Activated CD8-positive, alpha-beta T cell treated with anti-CD3 and anti-CD28 coated beads for 36 hours (primary cell): Measurements from ENCODE around the gene SNX7. TPM values are rescaled to one million over a fixed set of nuclear protein-coding genes. Genes with fewer than 3 reads are reported as not detected.

ENCODE experiments used
- ATAC-seq: fragments of 200-7000 bp; cut with Tn5 transposase; one replicate; pipeline ENCODE4 v1.10.0; 2021; ENCODE audit warnings: mild to moderate bottlenecking, moderate library complexity
- CTCF ChIA-PET: fragments of 350-600 bp; sonication (Branson Sonifier 250); formaldehyde crosslinking; loops from one replicate; lab custom pipeline; 2021; ENCODE audit warnings: antibody characterized with exemption; lab: Charles Lee
- POLR2A ChIA-PET: fragments of 350-600 bp; sonication (Branson Sonifier 250); formaldehyde crosslinking; loops from one replicate; lab custom pipeline; 2021; ENCODE audit warnings: antibody characterized with exemption; lab: Charles Lee
- DNase-seq: peaks from one replicate; pipeline ENCODE4 v3.0.0-alpha.2; 2020
- H3K27ac Mint-ChIP-seq: one replicate; pipeline ENCODE4 v1.8.0; 2021; ENCODE audit warnings: mild to moderate bottlenecking, mixed read lengths
- H3K27me3 Mint-ChIP-seq: one replicate; pipeline ENCODE4 v1.8.0; 2021; ENCODE audit warnings: mixed read lengths
- H3K36me3 Mint-ChIP-seq: one replicate; pipeline ENCODE4 v1.8.0; 2021; ENCODE audit warnings: low read depth, mixed read lengths
- H3K4me1 Mint-ChIP-seq: one replicate; pipeline ENCODE4 v1.8.0; 2021; ENCODE audit warnings: low read depth, mixed read lengths
- H3K4me3 Mint-ChIP-seq: one replicate; pipeline ENCODE4 v1.8.0; 2021; ENCODE audit warnings: mild to moderate bottlenecking, moderate library complexity, mixed read lengths
- H3K9me3 Mint-ChIP-seq: one replicate; pipeline ENCODE4 v1.8.0; 2021; ENCODE audit warnings: mixed read lengths
- CTCF ChIP-seq: fragments of 200-600 bp; IDR thresholded peaks from one replicate; pipeline ENCODE4 v1.8.0; 2022; ENCODE audit warnings: antibody characterized with exemption, mild to moderate bottlenecking
- intact Hi-C: fragments of 100-400 bp; cut with micrococcal nuclease; formaldehyde crosslinking; loops from one replicate; pipeline ENCODE4 v1.10.0; 2022
- total RNA-seq, 2 experiments: library from RNA; stranded (reverse); gene quantifications; one replicate each; pipeline ENCODE4 v1.2.3, GENCODE V29; 2021

Gene SNX7
- total RNA-seq, 2 experiments from 2014 or later = not detected

- DNase-seq (no peak), ATAC-seq (no peak)
- no peak for TF ChIP-seq CTCF
- Mint-ChIP-seq H3K36me3 (no peaks in the 10 kb centered on the region), H3K9me3 (no peaks in the 10 kb centered on the region), H3K27me3 (no peaks in the 10 kb centered on the region), H3K27ac (no peak overlapping the region), H3K4me1 (peaks cover 19% of the 10 kb centered on the region), H3K4me3 (no peak overlapping the region)
- intact Hi-C loops = loop anchor here (10.0 kb wide), 3 partner anchors 172 to 692 kb away; no protein-coding TSS in a partner anchor
- ChIA-PET CTCF (interaction anchor here (0.8 to 2.5 kb wide), 13 partner anchors 13 to 892 kb away, joined by 3 to 12 read pairs (median 4); no protein-coding TSS in a partner anchor), POLR2A (no interaction called here)
These were observed 131.6 kb downstream of the SNX7 start for GRCh38 chr1:98793136-98793535.

DNA sequence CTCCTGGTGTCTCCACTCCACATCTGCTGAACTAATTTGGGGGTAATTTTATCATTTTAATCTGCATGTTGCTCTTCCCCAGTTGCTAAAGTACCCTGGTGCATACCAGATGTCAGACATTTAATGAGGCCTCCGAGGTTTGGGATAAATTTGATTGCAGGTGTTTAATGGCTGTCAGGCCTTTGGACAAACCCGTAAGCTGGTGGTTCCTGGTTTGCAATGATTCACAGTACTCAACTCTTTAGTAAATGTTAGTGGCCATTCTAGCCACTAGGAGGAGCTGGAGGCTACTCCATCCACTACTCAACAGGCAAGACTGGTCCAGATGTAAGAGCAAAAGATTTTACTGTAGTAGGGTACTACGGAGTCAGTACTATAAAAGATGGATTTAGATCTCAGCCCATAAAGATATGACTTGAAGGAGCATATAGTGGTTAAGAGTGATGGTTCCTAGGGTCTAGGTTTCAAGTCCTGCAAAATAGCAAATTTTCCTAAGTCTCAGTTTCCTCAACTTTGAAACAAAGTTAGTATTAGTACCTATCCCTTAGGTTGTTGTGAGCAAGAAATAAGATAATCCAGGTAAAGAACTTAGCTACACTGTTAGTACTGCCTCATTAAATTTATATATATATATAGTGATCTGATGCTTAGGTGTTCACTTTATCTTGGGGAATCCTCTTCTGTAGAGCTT is 132.8 kb downstream of the SNX7 start:
- Mint-ChIP-seq H3K36me3 (no peaks in the 10 kb centered on the region), H3K9me3 (no peaks in the 10 kb centered on the region), H3K4me3 (no peak overlapping the region), H3K27ac (no peak overlapping the region), H3K27me3 (no peaks in the 10 kb centered on the region), H3K4me1 (peaks cover 23% of the 10 kb centered on the region)
- ATAC-seq (peak; percentile 95), DNase-seq (peak; percentile 64)
- POLR2A ChIA-PET = interaction anchor here (0.7 kb wide), 1 partner anchor 175 kb away, joined by 3 read pairs; no protein-coding TSS in a partner anchor
- CTCF ChIA-PET = interaction anchor here (0.6 to 2.5 kb wide), 30 partner anchors 8 to 891 kb away, joined by 3 to 12 read pairs (median 3); no protein-coding TSS in a partner anchor
- TF ChIP-seq CTCF = peak; percentile 74
- intact Hi-C loops = loop anchor here (10.0 kb wide), 3 partner anchors 170 to 690 kb away; no protein-coding TSS in a partner anchor

DNA sequence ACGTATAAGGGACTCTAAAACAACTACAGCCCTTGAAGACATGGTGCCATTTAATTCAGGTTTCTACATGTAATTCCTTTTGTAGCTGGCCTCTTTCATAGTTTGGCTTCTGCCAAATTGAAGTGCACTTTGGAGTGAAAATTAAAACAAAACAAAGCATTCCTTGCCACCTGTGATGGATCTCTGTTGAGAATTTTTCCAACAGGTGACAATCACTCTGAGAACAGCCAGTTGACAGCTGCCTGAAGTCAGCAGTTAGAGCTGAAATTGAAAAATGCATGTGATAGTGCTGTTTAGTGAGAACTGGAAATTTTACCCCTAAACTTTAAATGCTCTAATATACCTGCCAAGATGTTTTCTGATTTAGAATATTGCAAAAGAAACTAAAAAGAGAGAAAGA is 134.5 kb downstream of the SNX7 start:
- Mint-ChIP-seq H3K27ac (no peak overlapping the region), H3K4me3 (no peak overlapping the region), H3K9me3 (no peaks in the 10 kb centered on the region), H3K27me3 (no peaks in the 10 kb centered on the region), H3K36me3 (no peaks in the 10 kb centered on the region), H3K4me1 (peaks cover 23% of the 10 kb centered on the region)
- CTCF ChIA-PET = interaction anchor here (1.2 kb wide), 1 partner anchor 189 kb away, joined by 3 read pairs; no protein-coding TSS in a partner anchor
- POLR2A ChIA-PET = no interaction called here
- TF ChIP-seq CTCF = no peak
- DNase-seq (no peak), ATAC-seq (no peak)
- intact Hi-C loops = loop anchor here (10.0 kb wide), 3 partner anchors 169 to 689 kb away; no protein-coding TSS in a partner anchor

DNA sequence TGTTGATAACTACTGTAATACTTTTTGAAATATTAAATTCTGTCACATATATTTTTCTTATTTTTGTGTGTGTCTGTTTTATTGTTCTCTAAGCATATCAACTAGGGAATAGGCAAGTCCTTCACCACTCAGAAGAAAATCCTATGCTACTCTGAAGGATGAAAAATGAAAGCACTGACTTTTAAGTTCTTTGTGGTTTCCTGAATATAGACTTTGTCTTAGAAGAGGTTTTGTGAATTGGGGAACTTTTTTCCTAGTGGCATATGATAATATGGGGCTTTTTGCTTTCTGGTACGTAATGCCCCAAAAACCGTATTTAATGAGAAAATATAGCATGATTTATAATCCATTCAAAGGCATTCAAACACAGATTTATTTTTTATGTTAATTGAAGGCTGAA is 136.0 kb downstream of the SNX7 start:
- intact Hi-C loops = loop anchor here (10.0 kb wide), 3 partner anchors 167 to 687 kb away; no protein-coding TSS in a partner anchor
- no peak for TF ChIP-seq CTCF

More for the DNA sequence above, 136.0 kb downstream of the SNX7 start:
- H3K36me3 Mint-ChIP-seq = no peaks in the 10 kb centered on the region
- no peaks in the 10 kb centered on the region for H3K27me3 Mint-ChIP-seq
- ATAC-seq = peak; percentile 26
- H3K9me3 Mint-ChIP-seq = no peaks in the 10 kb centered on the region
- peaks cover 23% of the 10 kb centered on the region for H3K4me1 Mint-ChIP-seq
- DNase-seq = no peak
- ChIA-PET CTCF (no interaction called here), POLR2A (no interaction called here)
- H3K4me3 Mint-ChIP-seq = no peak overlapping the region
- H3K27ac Mint-ChIP-seq = no peak overlapping the region
